Measurements from ENCODE around the gene THAP10.
A peak's percentile ranks its signal among the peaks of the same experiment; 100 is the strongest.
"Not testable (repeated sequence)": the region's sequence is repeated elsewhere in the genome, so short reads cannot be mapped to it uniquely, and the experiment has no call there.

Gene THAP10

GRCh38 chr15:70876011-70876410 lies 16.2 kb downstream of the THAP10 start:
- DNase-seq, result no peak

DNA sequence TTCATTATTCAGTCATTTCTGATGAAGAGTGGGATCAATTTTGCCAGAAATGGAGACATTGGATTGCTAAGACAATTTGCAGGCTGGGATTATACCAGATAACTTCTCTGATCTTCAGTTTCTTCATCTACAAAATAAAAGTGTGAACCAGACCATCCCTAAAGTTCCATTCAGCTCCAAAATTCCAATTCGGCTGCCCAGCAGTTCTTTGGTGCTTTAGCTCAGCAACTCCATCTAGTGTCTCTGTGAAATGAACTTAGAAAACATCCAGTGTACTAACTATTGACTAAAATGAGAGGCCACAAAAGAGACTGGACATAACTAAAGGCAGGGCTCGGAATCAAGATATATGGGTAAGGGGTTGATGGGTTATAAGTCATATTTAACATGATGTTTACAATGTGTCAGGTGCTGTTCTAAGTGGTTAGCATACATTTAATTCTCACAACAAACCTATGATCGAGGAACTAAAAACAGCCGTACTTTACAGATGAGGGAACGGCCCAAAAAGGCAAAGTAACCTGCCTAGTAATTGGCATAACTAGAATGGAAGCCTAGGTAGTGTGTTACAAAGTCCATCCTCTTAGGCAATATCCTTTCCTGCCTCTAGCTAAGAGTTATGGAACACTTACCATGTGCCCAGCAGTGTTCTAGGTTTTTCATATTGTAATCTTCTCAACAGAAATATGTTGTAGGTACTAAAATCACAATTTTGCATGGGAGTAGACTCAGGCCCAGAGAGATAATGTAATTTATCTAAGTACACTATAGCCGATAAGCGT lies 17.0 kb downstream of the THAP10 start:
- no peak for DNase-seq

- DNase-seq, result no peak
These were observed 18.8 kb downstream of the THAP10 start for GRCh38 chr15:70873232-70874054.

DNA sequence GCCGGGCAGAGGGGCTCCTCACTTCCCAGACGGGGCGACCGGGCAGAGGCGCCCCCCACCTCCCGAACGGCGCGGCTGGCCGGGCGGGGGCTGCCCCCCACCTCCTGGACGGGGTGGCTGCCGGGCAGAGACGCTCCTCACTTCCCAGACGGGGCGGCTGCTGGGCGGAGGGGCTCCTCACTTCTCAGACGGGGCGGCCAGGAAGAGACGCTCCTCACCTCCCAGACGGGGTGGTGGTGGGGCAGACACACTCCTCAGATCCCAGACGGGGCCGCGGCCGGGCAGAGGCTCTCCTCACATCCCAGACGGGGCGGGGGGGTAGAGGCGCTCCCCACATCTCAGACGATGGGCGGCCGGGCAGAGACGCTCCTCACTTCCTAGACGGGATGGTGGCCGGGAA lies 20.7 kb downstream of the THAP10 start:
- DNase-seq, result not testable (repeated sequence)

DNA sequence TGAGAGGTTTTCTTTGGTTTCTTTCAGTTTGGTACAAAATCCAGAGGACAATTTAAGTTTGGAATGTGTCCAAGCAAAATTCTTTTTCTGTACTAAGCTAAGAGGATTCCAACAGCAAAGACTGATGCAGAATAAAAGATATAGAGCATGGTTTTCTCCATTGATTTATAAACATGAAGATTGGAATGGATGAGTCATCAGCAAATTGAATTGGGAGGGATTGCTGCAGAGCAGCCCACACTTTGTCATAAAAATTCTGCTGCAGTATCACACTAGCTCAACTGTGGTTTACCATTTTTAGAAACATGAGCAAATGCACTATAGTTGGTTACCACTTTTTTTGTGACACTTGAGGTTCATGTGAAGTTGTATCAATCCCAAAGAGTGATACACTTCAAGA lies 22.2 kb downstream of the THAP10 start:
- DNase-seq, result no peak

GRCh38 chr15:70869346-70869745 lies 22.9 kb downstream of the THAP10 start:
- no peak for DNase-seq

GRCh38 chr15:70867911-70868467 lies 24.2 kb downstream of the THAP10 start:
- DNase-seq, result peak; percentile 78

DNA sequence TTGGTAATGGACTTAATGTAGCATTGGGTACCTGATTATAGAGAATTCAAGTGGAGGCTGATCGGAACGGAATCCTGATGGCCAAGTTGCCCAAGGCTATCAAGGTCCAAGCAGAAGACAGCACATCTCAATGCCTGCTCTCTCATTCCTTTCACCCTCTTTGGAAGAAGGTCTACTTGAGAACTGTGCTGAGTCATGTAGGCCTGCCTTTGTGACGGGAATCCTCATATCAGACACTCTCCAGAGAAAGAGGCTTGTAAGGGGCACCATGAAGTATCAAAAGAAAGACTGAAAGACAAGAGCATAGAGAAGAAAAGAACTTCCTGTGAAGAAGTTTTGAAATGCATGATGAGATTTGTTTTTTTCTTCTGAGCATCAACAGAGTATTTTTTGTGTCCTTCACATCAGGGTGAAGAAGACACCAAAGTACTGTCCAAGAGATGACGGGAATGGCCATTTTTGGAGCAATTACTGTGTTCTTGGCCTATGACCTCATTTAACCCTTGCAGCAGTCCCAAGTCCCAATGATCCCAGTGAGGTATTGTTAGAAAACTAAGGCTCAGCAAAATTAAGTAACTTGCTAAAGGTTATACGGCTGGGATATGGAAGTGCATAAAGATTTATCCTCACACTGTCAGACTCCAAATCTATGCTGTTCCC lies 25.1 kb downstream of the THAP10 start:
- DNase-seq, result no peak

- no peak for DNase-seq
These were observed 28.6 kb downstream of the THAP10 start for GRCh38 chr15:70863450-70864218.

- no peak for DNase-seq
These were observed 32.2 kb downstream of the THAP10 start for GRCh38 chr15:70859998-70860397.

DNA sequence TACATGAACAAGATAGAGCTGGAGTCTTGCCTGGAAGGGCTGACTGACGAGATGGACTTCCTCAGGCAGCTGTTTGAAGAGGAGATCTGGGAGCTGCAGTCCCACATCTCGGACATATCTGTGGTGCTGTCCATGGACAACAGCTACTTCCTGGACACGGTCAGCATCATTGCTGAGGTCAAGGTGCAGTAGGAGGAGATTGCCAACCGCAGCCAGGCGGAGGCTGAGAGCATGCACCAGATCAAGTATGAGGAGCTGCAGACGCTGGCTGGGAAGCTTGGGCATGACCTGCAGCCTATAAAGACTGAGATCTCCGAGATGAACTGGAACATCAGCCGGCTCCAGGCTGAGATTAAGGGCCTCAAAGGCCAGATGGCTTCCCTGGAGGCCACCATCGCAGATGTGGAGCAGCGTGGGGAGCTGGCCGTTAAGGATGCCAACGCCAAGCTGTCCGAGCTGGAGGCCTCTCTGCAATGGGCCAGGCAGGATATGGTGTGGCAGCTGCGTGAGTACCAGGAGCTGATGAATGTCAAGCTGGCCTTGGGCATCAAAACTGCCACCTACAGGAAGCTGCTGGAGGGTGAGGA lies 32.8 kb downstream of the THAP10 start:
- DNase-seq, result no peak

- DNase-seq, result not testable (repeated sequence)
These were observed 33.5 kb downstream of the THAP10 start for GRCh38 chr15:70858614-70859321.

GRCh38 chr15:70857562-70858285 lies 34.5 kb downstream of the THAP10 start:
- DNase-seq, result no peak

DNA sequence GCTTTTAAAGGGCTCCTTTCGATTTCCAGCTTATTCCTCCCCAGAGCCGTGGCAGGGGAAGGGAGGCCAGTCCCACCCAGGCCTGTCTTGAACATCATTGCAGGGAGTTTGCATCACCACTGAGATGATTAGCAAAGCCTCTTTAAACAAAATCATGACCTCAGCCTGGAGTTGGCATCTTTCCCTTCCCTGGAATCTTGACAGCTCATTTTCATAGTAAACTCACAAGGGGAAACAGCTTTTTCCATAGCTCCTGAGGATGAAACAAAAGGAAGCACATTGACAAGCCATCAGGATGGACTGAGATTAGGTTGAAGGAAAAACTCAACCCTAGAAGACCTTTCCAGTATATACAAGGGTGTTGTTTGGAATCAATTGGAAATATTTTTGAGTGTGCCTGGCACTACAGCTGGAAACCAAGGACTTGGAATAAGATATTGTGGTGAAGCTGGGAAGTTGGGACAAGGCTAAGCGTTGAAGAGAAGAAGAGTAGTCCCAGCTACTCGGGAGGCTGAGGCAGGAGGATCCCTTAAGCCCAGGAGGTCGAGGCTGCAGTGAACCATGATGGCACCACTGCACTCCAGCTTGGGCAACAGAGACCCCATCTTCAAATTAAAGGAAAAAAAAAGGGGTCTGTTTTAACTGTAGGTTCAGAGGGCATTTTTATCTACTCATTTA lies 35.2 kb downstream of the THAP10 start:
- DNase-seq, result peak; percentile 81

DNA sequence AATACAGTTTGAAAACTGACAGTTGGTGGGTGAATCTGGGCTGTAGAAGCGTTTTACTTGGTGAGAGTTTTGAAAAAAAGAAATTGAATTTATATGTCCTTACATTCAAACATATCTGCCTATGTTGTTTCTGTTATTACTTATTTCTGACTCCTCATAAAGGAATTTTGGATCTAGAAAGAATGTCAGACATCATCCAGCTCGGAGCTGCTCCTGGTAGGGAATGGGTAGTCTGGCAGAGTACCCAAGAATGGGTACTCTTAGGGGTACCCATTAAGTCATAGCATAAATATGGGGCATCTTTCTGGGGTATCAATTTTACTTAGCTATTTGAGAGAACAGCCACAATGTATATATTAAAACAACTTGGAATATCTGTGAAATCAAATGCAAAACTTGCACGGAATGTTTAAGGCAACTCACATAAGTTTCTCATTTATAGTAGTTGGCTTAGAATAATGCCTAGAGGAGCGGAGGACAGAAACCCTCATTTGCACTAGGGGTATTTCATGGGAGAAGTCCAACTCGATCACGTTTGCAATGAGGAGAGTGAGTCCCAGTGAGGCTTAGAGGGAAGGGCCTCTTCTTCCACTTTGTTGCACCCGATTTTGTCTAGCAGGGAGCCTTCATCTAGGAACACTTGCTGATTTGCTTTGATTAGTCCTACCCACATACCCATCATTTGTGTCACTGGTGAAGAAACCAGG lies 35.9 kb downstream of the THAP10 start:
- no peak for DNase-seq

GRCh38 chr15:70855764-70856163 lies 36.5 kb downstream of the THAP10 start:
- no peak for DNase-seq

DNA sequence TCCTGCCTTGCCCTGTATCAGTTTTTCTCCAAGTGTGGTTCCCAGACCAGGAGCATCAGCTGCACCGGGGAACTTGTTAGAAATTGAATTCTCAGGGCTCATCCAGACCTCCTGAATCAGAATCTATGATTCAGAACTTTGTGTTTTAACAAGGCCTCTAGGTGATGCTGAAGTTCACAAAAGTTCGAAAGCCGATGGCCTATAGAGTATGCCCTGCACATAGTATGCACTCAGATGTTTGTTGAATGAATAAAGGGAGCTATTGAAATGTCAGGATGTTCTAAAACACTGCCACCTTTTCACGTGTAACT lies 37.6 kb downstream of the THAP10 start:
- DNase-seq, result no peak

DNA sequence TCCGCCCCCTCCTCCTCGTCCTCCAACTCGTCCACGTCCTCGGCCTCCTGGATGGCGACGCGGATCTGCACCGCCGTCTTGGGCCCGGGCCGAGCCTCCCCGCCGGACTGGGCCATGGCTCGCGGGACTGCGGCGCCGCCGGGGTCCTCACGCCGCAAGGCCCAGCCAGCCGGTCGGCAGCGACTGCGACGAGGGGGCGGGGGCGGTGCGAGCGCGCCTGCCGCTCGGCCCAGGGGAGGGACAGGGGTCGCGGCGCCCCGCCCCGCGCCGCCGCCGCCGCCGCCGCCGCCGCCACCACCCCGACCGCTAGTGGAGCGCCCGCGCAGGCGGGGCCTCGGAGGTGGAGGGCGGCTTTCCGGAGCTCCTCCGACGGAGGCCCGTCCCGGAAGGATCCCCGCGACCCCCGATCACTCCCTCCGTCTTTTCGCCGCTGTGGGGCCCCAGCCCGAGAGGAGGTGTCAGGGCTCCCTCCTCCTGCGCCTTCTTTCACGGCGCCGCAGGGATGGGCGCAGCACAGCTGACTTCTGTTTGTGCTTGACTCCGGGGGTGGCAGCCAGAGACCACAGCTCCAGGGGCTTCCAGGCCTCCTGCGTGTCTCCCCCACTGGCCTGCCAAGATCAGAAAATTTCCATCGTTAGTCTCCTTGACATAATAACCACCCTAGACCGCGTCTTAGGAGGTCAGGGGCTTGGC lies 38.1 kb downstream of the THAP10 start, which contains the start of gene LARP6:
LARP6 (minus strand) TSS at position 185 of the 693 bp plus-strand sequence; CDS start at position 116, 69 bp downstream.
- DNase-seq, result peak; percentile 84

Data from right hindlimb (tissue), 1 donor.